Activated CD4-positive, alpha-beta T cell treated with anti-CD3 and anti-CD28 coated beads, Interleukin-2, Interleukin-4, amounts not matched to agents 100 ng/mL and 50 ng/mL, durations not matched to agents 16 hours and 8 hours (primary cell): ENCODE measurements around the gene RNF207.
A peak's percentile ranks its signal among the peaks of the same experiment; 100 is the strongest.

ENCODE experiments used
- DNase-seq: peaks from one replicate; pipeline ENCODE4 v3.0.0-alpha.2; 2020; ENCODE audit warnings: low spot score

The RNF207 gene

GRCh38 chr1:6249739-6250689 lies 44.1 kb downstream of the RNF207 start:
- DNase-seq, result no peak

GRCh38 chr1:6251233-6251632 lies 45.3 kb downstream of the RNF207 start:
- no peak for DNase-seq

GRCh38 chr1:6251681-6252373 lies 45.9 kb downstream of the RNF207 start:
- DNase-seq, result no peak

GRCh38 chr1:6252374-6252710 lies 46.4 kb downstream of the RNF207 start:
- DNase-seq, result no peak

GRCh38 chr1:6253380-6253779 lies 47.5 kb downstream of the RNF207 start:
- DNase-seq, result no peak

GRCh38 chr1:6254691-6255090 lies 48.8 kb downstream of the RNF207 start:
- DNase-seq, result no peak

DNA sequence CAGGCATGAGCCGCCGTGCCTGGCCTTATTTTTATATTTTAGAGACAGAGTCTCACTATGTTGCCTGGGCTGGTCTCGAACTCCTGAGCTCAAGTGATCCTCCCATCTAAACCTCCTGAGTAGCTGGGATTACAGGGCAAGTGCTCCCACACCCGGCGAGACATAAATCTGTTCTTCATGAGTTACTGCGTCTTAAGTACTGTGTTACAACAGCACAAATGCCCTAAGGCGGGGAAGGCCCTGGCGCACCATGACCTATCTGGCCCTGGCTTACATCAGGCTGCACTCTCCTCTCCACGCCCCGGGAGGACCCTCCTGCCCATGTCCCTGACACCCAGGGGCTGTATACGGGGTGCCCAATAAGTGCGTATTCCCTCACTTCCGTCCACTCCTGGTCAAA lies 50.7 kb downstream of the RNF207 start:
- no peak for DNase-seq

DNA sequence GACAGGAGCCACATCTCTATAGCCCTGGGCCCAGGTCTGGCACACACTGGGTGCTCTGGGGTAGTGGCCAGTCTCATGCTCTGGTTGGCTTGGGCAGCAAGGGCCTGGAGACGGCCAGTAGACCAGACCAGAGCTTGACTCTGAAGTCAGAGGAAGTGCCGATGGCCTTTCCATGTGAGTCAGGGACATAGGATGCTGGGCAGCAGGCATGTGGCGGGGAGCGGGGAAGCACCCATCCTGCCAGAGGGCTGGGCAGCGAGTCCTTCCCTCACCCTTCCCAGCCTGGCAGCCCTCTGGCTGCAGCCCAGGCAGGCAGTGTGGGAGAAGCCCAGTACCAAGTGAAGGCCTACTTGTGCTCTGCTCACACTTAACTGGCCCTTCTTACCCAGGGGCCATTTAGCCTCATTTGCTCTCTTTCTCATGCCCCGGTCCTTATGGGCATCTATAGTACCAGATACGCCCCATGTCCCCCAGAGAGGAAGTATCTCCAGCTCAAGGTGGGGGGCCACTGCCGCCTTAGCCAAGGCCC lies 51.7 kb downstream of the RNF207 start:
- no peak for DNase-seq

DNA sequence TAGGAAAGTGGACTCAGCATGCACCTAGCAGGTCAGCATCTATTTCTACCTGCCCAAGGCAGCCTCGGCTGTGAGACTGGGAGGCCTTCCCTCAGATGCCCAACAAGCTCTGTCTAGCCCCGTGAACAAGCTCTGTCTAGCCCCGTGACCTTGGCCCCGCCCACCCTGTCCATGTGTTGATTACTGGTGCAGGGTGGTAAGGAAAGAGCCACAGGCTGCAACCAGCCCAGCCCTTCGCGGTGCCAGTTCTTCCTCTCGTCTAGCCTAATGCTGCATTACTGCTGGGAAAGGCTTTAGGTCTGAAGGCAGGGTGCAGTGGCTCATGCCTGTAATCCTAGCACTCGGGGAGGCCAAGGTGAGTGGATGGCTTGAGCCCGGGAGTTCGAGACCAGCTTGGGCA lies 52.8 kb downstream of the RNF207 start:
- no peak for DNase-seq

DNA sequence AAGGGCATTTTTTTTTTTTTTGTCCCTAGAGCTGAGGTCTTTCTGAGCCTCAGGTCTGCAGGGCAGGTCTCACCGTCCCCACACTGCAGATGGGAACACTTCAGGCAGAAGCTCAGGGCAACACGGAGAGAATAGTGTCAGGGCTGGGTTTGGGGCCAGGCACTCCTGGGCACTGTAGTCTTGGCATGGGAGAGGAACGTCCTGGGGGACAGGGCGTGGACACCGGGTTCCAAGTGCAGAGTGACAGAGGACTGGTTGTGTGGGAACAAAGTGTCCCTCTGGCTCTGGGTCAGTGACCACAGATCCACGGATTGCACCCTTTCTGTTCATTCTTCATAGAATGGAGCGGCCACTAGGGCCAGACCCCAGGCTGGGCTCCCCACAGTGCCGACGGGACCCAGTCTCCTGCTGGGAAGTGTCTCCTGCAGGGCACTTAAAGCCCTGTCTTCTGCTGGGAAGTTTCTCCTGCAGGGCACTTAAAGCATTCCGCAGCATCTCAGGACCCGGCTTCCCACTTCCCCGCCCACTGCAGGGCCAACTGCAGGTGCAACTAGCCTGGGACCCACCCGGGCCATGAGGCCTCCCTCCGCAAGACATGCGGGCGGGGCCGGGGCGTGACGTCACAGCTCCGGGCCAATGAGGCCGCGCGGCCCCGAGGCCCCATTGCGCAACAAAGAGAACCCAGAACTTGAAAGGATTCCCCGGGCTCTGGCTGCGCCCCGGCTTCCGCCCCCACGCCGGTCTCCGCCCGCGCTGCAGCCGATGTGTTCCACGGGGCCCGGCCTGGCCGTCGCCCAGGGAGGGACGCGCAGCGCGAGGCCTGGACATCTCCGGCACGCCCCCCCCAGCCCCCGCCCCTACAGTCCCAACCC lies 53.8 kb downstream of the RNF207 start:
- DNase-seq, result peak; percentile 82

DNA sequence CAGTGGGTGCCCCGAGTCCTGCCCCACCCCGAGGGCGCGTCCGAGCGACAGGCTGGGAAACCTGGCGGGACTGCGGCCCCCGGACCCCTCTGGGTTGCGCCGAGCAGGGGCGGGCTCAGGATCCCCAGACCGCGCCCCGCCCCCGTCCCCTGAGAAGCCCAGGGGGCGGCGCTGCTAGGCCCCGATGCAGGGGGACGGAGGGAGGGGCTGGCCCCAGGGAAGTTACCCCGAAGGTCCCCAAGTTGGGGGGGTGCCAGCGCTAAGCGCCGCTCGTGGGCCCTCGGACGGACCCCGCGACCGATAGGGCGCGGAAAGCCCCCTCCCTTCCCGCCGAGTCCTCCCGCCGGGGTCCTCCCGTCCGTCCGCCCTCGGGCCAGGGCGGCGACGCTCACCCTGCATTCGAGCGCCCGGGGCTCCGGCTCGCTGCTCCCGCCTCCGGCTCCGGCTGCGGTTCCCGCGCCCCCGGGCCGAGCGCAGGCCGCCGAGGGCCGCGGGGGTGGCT lies 54.6 kb downstream of the RNF207 start:
- no peak for DNase-seq

DNA sequence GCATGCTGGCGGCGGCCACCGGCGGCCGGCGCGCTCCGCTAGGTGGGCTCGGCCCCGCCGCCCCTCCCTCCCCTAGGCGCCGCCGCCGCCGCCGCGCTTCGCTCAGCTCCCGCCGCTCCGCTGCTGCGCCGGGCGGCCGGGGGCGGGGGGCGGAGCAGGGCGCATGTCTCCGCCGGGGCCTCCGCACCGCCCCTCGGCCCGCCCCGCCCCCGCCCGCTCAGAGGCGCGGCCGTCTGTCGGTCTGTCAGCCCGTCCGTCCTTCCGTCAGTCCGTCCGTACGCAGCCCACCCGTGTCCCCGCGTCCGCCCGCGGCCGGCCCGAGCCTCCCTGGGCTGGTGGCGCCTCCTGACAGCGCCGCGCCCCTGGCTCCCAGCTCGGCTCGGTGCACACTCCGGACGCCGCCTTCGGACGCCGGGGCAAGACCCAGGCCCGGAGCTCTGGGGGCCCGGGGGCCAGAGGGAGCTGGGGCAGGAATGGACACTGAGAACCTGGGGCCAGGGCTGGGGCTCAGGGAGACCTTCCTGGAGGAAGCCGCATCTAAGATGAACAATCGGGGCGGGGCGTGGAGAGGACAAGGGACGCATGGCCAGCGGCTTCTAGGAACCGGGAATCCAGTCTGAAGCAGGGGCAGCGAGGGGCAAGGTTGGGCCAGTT lies 55.2 kb downstream of the RNF207 start, which contains the start of gene GPR153:
Gene GPR153, minus strand, starts transcription at position 138 of the 654 bp plus-strand sequence. CDS start 6,193 bp downstream, outside the sequence.
- DNase-seq, result peak; percentile 20

DNA sequence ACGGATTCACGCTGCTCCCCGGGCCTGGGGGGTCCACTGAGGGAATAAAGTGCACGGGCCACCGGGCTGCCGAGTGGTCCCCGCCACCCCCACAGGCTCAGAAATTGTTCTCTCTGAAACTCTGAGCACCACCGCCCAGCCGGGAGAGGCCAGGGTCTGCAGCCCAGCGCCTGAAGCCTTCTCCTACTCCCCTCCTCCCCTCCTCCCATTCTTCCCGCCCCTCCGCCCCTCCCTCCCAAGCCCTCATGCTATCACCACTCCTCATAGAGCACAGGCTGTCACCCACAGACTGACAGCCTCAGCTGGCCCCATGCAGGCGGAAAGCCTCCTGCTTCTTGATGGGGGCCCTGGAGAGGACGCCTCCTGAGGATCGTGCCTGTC lies 55.7 kb downstream of the RNF207 start:
- DNase-seq, result no peak

DNA sequence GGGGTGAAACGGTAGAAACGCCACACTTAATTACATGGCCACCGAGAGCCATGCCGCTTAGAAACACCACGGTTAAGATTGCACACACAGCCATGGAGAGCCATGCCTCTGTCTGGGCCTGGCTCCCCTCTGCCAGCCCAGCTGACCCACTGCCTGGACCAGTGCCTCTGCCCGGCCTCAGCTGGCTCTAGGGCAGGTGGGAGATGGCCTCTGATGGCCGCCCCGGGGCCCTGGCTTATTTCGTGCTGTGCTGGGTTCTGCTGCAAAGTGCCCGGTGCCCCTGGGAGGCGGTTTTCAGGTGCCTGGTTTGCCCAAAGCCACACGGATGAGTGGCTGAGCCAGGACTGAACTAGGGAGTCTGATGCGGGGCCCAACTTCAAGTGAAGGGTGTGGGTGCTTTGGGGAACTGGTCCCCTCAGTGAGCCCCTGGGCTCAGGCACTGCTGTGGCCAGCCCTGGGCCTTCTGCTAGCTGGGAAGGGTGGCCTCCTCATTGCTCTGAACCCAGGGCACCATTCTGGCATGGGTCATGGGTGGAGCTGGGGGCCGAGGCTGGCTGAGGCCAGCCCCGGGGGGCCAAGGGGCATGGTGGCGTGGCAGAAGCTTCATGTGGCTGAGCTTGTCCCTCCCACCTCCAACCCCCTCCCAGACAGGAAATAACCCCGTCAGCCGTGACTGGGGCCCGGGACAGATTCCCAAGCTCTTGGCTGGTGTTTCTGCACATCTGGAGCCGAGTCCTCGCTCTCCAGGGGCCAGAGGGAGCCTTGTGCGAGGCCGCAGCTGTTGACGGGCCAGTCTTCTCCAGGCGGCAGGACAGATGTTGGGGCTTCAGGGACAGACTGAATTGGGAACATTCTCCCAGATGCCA lies 56.9 kb downstream of the RNF207 start:
- no peak for DNase-seq

- no peak for DNase-seq
These were observed 57.8 kb downstream of the RNF207 start for GRCh38 chr1:6263716-6264115.

DNA sequence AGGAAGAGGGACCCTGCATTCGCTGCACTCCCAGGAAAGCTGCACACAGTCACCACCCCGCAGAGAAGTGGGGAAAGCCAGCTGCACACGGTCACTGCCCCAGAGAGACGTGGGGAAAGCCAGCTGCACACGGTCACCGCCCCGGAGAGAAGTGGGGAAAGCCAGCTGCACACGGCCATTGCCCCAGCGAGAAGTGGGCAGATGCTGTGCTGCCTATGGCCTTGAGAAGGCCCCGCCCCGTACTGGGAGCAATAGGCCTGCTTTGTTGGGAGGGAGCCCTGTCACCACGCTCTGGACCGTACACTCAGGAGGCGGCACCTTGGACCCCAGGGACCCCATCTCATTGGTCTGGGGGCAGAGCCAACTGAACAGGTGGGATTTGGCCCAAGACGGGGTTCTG lies 59.2 kb downstream of the RNF207 start:
- no peak for DNase-seq

- DNase-seq, result no peak
These were observed 60.7 kb downstream of the RNF207 start for GRCh38 chr1:6266641-6267040.

DNA sequence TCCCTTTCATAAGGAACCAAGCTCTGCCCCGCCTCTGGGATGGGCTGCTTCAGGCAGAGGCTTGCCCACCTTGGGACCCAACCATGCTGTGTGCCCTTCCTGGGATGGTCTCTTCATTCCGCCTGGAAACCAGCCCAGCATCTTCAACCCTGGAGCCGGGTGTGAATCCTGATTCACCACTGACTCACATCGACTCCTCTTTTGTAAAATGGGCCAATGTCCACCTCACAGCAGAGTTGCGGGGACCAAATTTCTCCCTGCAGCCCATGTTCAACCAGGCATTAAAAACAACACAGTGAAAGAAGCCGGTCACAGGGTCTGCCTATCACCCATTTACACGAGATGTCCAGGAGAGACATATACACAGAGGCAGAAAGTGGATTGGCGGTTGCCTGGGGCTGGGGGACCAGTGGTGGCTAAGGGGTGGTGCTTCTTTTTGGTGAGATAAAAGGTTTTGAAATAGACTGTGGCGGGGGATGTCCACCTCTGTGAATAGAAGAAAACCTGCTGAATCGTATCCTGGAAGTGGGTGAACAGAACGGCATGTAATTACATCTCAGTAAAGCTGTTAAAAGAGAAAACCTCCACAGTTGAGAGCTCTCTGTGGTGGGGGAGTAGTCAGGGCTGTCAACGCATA lies 61.9 kb downstream of the RNF207 start:
- DNase-seq, result no peak

DNA sequence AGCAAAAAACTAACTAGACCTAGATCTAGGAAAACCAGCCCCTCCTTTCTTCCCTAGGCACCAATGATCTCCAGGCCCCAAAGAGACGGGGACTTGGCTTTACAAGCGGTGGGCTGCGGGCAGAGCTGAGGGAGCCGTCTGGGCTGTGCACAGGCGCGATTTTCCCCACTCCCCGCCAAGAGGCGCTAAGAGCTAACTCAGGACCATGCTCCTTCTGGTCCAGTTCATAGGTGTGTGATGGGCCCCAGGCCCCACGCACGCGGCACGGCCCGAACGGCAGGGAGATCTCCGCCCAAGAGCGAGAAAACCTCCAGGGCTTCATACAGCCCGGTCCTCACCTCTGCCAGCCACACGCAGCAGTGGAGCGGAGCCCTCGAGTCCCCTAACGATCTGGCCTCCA lies 62.5 kb downstream of the RNF207 start:
- no peak for DNase-seq

DNA sequence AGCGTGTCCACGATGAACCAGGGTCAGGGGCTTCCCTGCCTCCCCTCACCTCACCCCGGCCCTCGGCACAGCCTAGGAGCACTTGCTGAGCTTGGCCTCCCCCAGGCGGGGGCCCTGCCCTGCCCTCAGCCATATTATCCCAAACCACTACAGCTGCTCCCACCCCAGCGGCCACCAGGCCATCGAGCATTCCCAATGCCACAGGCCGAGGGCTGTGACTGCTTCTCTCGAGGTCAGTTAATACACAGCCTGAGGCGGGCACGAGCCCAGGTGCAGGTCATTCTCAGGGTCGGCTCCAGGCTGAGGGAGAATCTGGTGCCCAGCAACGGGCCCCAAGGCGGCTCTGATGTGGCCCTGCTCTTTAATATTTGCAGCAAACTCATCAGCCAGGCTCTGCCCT lies 63.4 kb downstream of the RNF207 start:
- DNase-seq, result no peak
